GM12874 (cell line): Measurements from ENCODE around the gene ASGR2.

Experiments used
- TF ChIP-seq, protein P1 (sequence below): IDR thresholded peaks from 2 replicates; pipeline ENCODE4 v1.5.1; 2011; ENCODE audit warnings: low read depth, mild to moderate bottlenecking, control low read depth, low read length, moderate library complexity; ENCODE audit not compliant: insufficient read depth

The ASGR2 gene

DNA sequence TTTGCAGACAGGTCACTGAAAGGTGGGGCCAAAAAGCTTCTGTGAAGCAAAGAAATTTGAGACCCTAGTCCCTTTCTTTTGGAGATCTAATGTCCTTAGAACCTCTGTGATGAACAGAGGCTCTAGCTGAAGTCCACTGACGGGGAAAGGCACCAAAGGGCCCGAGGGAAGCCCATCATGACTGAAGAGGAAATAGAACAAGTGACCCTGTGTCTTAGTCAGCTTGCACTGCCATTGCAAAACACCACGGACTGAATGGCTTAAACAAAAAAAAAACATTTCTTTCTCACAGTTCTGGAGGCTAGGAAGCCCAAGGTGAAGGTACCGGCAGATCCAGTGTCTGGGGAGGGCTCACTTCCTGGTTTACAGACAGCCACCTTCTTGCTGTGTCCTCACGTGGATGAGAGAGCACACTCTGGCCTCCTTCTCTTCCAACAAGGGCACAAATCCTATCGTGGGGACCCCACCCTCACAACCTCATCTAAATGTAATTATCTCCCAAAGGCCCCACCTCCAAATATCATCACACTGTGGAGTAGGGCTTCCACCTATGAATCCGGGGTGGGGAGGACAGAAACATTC lies 24.3 kb upstream of the ASGR2 start:
- TF ChIP-seq, protein P1, sequence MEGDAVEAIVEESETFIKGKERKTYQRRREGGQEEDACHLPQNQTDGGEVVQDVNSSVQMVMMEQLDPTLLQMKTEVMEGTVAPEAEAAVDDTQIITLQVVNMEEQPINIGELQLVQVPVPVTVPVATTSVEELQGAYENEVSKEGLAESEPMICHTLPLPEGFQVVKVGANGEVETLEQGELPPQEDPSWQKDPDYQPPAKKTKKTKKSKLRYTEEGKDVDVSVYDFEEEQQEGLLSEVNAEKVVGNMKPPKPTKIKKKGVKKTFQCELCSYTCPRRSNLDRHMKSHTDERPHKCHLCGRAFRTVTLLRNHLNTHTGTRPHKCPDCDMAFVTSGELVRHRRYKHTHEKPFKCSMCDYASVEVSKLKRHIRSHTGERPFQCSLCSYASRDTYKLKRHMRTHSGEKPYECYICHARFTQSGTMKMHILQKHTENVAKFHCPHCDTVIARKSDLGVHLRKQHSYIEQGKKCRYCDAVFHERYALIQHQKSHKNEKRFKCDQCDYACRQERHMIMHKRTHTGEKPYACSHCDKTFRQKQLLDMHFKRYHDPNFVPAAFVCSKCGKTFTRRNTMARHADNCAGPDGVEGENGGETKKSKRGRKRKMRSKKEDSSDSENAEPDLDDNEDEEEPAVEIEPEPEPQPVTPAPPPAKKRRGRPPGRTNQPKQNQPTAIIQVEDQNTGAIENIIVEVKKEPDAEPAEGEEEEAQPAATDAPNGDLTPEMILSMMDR, result no peak

DNA sequence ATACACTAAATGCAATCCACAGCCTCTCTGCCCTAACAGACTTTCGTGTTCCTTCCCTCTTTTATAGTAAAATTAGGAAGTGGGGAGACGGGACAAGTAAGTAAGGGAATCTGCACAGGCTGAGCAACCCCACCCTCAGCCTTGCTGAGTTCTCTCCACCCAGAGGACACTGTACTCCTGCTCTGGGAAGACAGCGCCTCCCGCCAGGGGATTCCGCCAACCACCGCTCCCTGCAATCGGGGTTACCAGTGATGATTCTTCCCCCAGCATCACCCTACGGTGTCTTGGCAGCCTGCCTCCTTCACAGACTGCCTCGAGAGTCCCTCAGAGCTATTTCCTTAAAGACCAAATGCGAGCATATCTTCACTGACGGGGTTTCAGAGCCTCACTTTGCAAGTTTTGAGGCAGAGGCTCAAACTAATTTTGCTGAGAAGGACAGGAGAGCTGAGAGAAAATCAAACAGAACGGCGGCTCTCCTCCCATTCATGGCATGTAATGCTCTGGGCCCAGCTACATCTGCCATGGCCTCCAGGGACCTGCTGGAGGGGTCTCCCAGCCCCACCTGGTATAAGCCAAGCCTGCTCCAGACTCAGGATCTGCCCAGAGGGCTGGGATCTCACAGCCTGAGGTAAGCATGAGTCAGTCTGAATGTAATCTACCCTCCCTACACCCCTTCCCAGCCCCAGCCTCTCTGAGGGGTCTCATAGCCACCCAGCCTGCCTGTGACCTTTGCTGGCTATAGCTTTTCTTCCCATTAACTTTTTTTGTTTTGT lies 22.7 kb upstream of the ASGR2 start:
- TF ChIP-seq, protein P1, result no peak

DNA sequence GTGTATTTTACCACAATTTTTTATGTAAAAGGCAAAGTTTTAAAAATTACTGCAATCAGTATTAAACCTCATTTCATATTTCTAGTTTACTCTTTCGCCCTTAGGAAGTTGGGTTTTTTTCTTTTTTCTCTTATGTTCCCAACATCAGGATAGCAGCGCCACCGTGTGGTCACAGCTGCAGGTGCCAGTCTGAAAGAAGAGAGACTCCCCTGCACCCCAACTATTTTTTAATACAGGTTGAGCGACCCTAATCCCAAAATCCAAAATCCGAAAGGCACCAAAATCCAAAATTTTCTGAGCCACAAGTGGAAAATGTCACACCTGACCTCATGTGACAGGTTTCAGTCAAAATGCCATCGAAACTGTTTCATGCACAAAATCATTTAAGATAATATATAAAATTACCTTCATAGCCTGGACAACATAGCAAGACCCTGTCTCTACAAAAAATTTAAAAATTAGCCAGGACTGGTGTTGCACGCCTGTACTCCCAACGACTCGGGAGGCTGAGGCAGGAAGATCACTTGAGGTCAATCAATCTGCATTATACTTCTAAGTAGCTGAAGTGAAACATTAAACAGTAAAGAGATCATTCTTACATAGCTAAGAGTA lies 21.8 kb upstream of the ASGR2 start:
- TF ChIP-seq, protein P1, result peak; percentile 70

DNA sequence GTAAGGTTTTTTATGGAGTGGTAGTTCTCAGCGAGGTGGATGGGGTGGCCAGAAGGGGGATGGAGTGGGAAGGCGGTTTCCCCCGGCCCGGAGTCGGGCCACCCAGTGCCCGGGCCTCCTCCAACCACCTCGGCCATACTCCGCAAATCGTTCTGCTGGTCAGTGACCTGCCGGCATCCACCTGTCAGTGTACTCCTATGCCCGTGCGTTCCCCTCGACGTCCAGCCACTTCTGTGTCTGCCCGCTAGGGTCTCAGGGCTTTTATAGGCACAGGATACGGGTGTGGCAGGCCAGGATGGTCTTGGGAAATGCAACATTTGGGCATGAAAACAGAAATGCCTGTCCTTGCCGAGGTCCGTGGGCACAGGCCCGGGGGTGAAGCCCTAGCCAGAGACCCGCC lies 19.3 kb upstream of the ASGR2 start:
- TF ChIP-seq, protein P1, result no peak

DNA sequence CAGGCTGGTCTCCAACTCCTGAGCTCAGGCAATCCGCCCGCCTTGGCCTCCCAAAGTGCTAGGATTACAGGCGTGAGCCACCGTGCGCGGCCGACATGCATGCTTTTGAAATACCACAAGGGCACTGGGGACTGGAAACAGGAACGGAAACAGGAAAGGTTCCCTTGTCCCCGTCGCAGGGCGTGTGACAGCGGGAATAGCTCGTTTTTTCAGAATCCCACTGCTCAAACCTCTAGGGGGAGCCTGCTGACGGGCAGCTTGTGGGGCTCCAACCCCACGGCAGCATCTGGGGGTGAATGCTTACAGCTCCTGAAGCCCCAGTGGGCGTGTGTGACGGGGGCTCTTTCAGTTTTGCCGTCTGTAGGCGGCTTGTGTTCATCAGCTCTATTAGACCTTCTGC lies 18.8 kb upstream of the ASGR2 start:
- TF ChIP-seq, protein P1, result peak; percentile 62

DNA sequence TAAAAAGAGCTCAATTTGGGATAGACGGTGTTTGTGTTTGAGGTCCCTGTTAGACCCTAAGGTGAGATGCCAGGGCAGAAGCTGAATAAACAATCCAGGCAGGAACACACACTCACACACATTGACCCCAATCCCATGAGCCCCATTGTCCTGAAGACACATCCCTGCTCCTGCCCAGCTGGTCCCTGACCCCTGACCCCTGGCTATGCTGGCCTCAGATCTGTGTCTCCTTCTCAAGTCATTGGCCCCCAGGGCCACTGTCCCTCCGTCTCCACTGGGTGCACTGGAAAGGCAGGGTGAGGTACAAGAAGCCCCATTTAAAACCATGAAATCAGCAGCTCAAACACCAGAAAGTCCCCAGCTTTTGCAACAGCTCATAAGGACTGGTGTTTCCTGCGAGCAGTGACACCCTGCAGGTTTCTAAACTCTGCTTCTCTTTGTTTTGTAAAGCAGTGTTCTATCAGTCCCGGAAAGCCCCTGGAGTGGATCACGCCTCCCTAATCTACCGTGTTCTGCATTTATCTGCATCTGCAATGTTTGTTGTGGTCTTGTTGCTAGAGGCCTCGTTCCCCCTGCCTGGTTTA lies 18.0 kb upstream of the ASGR2 start:
- TF ChIP-seq, protein P1, result no peak

DNA sequence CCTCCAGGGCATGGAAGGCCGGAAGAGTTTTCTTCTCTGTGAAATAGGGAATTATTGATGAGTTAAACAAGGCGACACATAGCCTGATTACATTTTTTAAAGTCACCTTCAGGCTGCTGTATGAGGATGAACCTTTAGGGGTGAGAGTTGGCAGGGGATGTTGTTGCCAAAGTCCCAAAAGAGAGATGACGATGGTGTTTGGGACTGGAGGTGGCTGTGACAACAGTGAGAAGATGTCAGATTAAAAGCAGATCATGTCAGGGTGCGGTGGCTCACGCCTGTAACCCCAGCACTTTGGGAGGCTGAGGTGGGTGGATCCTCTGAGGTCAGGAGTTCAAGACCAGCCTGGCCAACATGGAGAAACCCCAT lies 16.8 kb upstream of the ASGR2 start:
- TF ChIP-seq, protein P1, result no peak
